Measurements from ENCODE around the gene MTO1.

DNA sequence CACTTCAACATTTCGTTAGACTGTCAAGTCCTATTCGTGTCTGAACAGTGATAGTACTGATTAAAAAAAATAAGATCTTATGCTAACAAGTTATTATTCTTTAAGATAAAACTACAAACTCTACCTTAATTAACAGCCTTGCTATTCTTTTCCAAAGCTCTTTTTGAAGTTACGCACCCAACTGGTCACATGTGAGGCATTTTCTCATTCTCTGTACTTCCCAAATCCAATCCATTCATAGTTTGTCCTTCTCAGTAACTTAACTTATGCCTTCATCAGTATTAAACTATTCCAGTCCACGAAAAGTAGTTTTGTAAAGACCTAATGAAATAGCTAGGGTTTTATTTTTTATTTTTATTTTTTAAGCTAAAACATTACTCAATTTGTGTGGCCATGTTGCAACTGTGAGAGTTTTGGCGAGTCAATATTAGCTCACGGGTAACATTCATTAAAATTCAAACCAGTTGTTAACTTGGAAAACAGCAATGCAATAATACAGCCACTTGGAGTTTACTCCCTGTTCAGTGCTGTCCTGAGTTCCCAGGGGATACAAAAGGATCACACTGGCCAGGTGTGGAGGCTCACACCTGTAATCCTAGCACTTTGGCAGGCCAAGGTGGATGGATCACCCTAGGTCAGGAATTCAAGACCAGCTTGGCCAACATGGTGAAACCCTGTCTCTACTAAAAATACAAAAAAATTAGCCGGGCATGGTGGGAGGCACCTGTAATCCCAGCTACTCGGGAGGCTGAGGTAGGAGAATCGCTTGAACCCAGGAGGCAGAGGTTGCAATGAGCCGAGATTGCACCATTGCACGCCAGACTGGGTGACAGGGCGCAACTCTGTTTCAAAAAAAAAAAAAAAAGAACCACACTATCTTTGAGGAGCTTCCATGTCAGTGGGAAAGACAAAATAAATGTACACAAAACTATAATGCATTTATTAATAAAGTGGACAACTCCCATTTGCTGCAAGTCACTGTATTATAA is 87.2 kb downstream of the MTO1 start:
- TF ChIP-seq MXI1 (IDR thresholded peaks at IDR 0.05; ENCODE audit: borderline replicate concordance, low read depth, low read length), result no peak
- no peak for TF ChIP-seq CEBPB (IDR thresholded peaks at IDR 0.05; ENCODE audit: low read depth, low read length)
- TF ChIP-seq, protein P1, sequence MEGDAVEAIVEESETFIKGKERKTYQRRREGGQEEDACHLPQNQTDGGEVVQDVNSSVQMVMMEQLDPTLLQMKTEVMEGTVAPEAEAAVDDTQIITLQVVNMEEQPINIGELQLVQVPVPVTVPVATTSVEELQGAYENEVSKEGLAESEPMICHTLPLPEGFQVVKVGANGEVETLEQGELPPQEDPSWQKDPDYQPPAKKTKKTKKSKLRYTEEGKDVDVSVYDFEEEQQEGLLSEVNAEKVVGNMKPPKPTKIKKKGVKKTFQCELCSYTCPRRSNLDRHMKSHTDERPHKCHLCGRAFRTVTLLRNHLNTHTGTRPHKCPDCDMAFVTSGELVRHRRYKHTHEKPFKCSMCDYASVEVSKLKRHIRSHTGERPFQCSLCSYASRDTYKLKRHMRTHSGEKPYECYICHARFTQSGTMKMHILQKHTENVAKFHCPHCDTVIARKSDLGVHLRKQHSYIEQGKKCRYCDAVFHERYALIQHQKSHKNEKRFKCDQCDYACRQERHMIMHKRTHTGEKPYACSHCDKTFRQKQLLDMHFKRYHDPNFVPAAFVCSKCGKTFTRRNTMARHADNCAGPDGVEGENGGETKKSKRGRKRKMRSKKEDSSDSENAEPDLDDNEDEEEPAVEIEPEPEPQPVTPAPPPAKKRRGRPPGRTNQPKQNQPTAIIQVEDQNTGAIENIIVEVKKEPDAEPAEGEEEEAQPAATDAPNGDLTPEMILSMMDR (conservative IDR thresholded peaks at IDR 0.05; ENCODE audit: low read depth, low read length), result no peak
- TF ChIP-seq SMC3 (IDR thresholded peaks at IDR 0.05; ENCODE audit: low read depth, low read length), result no peak
- no peak for TF ChIP-seq POLR2A (IDR thresholded peaks at IDR 0.05; ENCODE audit: low read depth, low read length)
- TF ChIP-seq MAZ (IDR thresholded peaks at IDR 0.05; ENCODE audit: borderline replicate concordance, low read depth, low read length), result no peak

Data from IMR-90 (cell line).